Uterus (tissue), 4 donors: ENCODE data around the gene NELL2. TPM values are rescaled to one million over a fixed set of nuclear protein-coding genes. Genes with fewer than 3 reads are reported as not detected.

ENCODE experiments used
- DNase-seq, 2 donors: peaks; one replicate each; pipeline ENCODE4 v3.0.0-alpha.2; 2019 to 2020
- H3K27ac ChIP-seq, 2 donors: fragments of 200-600 bp; sonication (generic); 1 replicate in 1 of 2; 2 replicates in 1 of 2; pipeline ENCODE4 v1.5.1; 2016 to 2018
- H3K27me3 ChIP-seq, 2 donors: fragments of 200-600 bp; sonication (generic); one replicate each; pipeline ENCODE4 v1.5.1; 2018 to 2019; ENCODE audit warnings: control low read depth in 1 of 2
- H3K36me3 ChIP-seq, 2 donors: fragments of 200-600 bp; sonication (generic); one replicate each; pipeline ENCODE4 v1.5.1; 2019; ENCODE audit warnings: control low read depth in 1 of 2
- H3K4me1 ChIP-seq, 2 donors: fragments of 200-600 bp; sonication (generic); one replicate each; pipeline ENCODE4 v1.5.1; 2018 to 2019; ENCODE audit warnings: control low read depth in 1 of 2
- H3K4me3 ChIP-seq, 2 donors: fragments of 200-600 bp; sonication (generic); 1 replicate in 1 of 2; 2 replicates in 1 of 2; pipeline ENCODE4 v1.5.1; 2018 to 2019; ENCODE audit warnings: mild to moderate bottlenecking in 1 of 2
- H3K9me3 ChIP-seq, 2 donors: fragments of 200-600 bp; sonication (generic); one replicate each; pipeline ENCODE4 v1.5.1; 2019; ENCODE audit warnings: control low read depth in 1 of 2
- POLR2A ChIP-seq, 2 donors: fragments of 450-650 bp; IDR thresholded peaks; one replicate each; pipeline ENCODE4 v1.6.1; 2016; ENCODE audit warnings: antibody characterized with exemption in 2 of 2, mild to moderate bottlenecking in 1 of 2, moderate library complexity in 1 of 2
- intact Hi-C: fragments of 100-400 bp; cut with DNase I; formaldehyde crosslinking; loops from one replicate; pipeline ENCODE4 v1.15.1; 2023; ENCODE audit warnings: low total_unique reads
- total RNA-seq, 4 donors: library from RNA; depleted of rRNA in 3 of 4; stranded (reverse); fragments of >200 nt in 3 of 4; gene quantifications; one replicate each; pipeline versions ENCODE4 v1.1.0 to v1.2.4, GENCODE V29; 2014 to 2023
- TF ChIP-seq, protein P1 (sequence below), 4 experiments: fragments of 200-600 bp in 2 of 4; fragments of 450-650 bp in 2 of 4; sonication (generic) in 2 of 4; IDR thresholded peaks; one replicate each; pipeline ENCODE4 v1.5.1; 2016 to 2019; ENCODE audit warnings: antibody characterized with exemption in 4 of 4, mild to moderate bottlenecking in 2 of 4, moderate library complexity in 1 of 4
- donor health status: DM: yes; HTN: yes; CAD: no.

The NELL2 gene
- total RNA-seq, 4 donors from 2014 or later, result 0.29 to 34.6 (median 1.3) TPM; not detected in 1

DNA sequence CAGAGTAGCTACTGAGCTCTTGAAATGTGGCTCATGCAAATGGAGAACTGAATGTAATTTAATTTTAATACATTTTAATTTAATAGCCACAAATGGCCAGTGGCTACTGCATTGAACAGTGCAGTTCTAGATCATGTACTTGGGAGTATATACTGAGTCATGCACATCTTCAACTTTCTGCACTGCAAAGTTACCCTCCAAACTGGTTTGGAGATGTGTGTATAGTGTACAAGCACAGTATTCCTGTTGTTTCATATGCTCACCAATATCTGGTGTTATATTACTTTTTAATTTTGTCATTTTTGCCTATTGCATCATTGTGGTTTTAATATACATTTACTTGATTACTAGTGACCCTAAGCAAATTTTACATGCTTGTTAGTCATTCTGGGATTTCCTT is 372.8 kb downstream of the NELL2 start:
- Histone ChIP-seq H3K9me3 (no peaks in the 10 kb centered on the region), H3K36me3 (no peaks in the 10 kb centered on the region), H3K4me3 (no peak overlapping the region), H3K27me3 (no peaks in the 10 kb centered on the region), H3K27ac (no peak overlapping the region), H3K4me1 (no peaks in the 10 kb centered on the region)
- TF ChIP-seq, protein P1, sequence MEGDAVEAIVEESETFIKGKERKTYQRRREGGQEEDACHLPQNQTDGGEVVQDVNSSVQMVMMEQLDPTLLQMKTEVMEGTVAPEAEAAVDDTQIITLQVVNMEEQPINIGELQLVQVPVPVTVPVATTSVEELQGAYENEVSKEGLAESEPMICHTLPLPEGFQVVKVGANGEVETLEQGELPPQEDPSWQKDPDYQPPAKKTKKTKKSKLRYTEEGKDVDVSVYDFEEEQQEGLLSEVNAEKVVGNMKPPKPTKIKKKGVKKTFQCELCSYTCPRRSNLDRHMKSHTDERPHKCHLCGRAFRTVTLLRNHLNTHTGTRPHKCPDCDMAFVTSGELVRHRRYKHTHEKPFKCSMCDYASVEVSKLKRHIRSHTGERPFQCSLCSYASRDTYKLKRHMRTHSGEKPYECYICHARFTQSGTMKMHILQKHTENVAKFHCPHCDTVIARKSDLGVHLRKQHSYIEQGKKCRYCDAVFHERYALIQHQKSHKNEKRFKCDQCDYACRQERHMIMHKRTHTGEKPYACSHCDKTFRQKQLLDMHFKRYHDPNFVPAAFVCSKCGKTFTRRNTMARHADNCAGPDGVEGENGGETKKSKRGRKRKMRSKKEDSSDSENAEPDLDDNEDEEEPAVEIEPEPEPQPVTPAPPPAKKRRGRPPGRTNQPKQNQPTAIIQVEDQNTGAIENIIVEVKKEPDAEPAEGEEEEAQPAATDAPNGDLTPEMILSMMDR (IDR thresholded peaks at IDR 0.05), result no peak
- no peak for TF ChIP-seq POLR2A (IDR thresholded peaks at IDR 0.05)
- intact Hi-C loops, result no loop called here
- no peak for DNase-seq

DNA sequence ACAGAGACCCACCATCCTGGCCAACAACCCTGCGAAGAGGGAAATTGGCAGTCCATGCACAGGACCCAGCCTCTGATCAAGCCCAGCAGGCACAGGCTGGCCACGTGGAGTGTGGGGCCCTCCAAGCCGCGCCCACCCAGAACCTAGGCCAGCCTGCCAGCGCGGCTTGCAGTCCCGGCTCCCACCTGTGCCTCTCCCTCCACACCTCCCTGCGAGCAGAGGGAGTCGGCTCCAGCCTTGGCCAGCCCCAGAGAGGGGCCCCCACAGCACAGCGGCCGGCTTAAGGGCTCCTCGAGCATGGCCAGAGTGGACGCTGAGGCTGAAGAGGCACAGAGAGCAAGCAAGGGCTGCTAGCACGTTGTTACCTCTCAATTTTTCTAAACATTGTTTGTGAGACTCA is 373.4 kb downstream of the NELL2 start:
- intact Hi-C loops, result no loop called here
- H3K27ac ChIP-seq, result no peak overlapping the region
- no peak for TF ChIP-seq POLR2A (IDR thresholded peaks at IDR 0.05)
- TF ChIP-seq, protein P1 (IDR thresholded peaks at IDR 0.05), result no peak

DNA sequence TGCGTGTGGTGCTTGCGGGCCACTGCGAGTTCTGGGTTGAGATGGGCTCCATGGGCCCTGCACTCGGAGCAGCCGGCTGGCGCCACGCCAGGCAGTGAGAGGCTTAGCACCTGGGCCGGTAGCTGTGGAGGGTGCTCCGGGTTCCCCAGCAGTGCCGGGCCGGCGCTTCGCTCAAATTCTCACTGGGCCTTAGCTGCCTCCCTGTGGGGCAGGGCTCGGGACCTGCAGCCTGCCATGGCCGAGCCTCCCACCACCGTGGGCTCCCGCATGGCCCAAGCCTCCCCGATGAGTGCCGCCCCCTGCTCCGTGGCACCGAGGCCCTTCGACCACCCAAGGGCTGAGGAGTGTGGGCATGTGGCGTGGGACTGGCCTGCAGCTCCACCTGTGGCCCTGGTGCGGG is 375.7 kb downstream of the NELL2 start:
- H3K27me3 ChIP-seq, result no peaks in the 10 kb centered on the region
- no peaks in the 10 kb centered on the region for H3K4me1 ChIP-seq
- H3K27ac ChIP-seq, result no peak overlapping the region
- no peak for DNase-seq
- no peaks in the 10 kb centered on the region for H3K36me3 ChIP-seq
- TF ChIP-seq, protein P1 (IDR thresholded peaks at IDR 0.05), result no peak
- no peak for TF ChIP-seq POLR2A (IDR thresholded peaks at IDR 0.05)
- H3K4me3 ChIP-seq, result no peak overlapping the region
- H3K9me3 ChIP-seq, result no peaks in the 10 kb centered on the region
- intact Hi-C loops, result no loop called here

More for the DNA sequence above, 373.4 kb downstream of the NELL2 start:
- Histone ChIP-seq H3K9me3 (no peaks in the 10 kb centered on the region), H3K4me3 (no peak overlapping the region), H3K36me3 (no peaks in the 10 kb centered on the region), H3K4me1 (no peaks in the 10 kb centered on the region), H3K27me3 (no peaks in the 10 kb centered on the region)
- DNase-seq, result no peak

DNA sequence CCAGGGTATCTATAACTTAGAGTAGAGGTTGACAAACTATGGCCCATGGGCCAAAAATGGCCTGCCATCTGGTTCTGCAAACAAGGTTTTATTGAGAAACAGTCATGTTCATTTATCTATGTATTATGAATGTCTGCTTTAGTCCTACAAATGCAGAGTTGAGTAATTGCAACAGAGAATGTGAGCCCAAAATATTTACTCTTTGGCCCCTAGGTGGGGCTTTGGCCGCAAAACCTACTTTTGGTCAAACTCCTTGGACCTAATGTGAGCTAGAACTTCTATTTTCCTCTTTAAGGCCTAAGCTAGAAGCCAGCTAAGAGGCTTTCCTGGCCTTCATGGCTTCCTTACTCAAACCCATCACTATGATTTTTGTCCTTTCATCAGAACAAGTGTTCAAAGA is 379.1 kb downstream of the NELL2 start:
- Histone ChIP-seq H3K27ac (no peak overlapping the region), H3K36me3 (no peaks in the 10 kb centered on the region), H3K27me3 (no peaks in the 10 kb centered on the region), H3K4me1 (no peaks in the 10 kb centered on the region), H3K4me3 (no peak overlapping the region), H3K9me3 (no peaks in the 10 kb centered on the region)
- intact Hi-C loops, result no loop called here
- TF ChIP-seq, protein P1 (IDR thresholded peaks at IDR 0.05), result no peak
- TF ChIP-seq POLR2A (IDR thresholded peaks at IDR 0.05), result no peak
- no peak for DNase-seq

DNA sequence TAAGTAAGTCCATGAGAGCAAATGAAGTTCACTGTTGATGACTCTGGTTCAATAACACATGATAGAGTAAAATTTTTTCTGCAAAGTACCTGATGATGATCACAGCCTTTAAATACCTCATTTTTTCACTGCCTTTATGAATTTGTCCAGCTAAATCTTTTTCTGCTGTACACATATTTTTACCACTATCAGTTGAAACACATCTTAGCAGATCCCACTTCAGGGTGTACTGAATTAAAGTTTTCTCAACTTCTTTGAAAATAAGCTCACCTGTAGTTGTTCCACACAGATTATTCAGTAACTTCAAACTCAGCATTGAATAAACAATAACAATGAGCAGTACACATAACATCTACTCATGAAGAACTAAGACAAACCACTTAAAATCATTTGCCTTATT is 385.9 kb downstream of the NELL2 start:
- intact Hi-C loops, result loop anchor here (5.0 kb wide), 1 partner anchor 622 kb away; no protein-coding TSS in a partner anchor
- H3K36me3 ChIP-seq, result no peaks in the 10 kb centered on the region
- no peak overlapping the region for H3K27ac ChIP-seq
- TF ChIP-seq, protein P1 (IDR thresholded peaks at IDR 0.05), result no peak
- no peak for TF ChIP-seq POLR2A (IDR thresholded peaks at IDR 0.05)
- no peaks in the 10 kb centered on the region for H3K27me3 ChIP-seq
- H3K4me3 ChIP-seq, result no peak overlapping the region
- H3K4me1 ChIP-seq, result no peaks in the 10 kb centered on the region
- DNase-seq, result no peak
- no peaks in the 10 kb centered on the region for H3K9me3 ChIP-seq
